Measurements from ENCODE around the gene KCNK13. TPM values are rescaled to one million over a fixed set of nuclear protein-coding genes. Genes with fewer than 3 reads are reported as not detected.

KCNK13 gene
- total RNA-seq, 1 experiment from 2014 or later: not detected

- H3K27ac Mint-ChIP-seq (ENCODE audit: low read depth, unreplicated experiment): no peak overlapping the region
- CTCF ChIA-PET: interaction anchor here (0.6 to 1.1 kb wide), 4 partner anchors 17 to 1322 kb away, joined by 3 to 4 read pairs (median 4); no protein-coding TSS in a partner anchor
- BruUV-seq (replicated peaks): no TSS peak
These were observed 118.3 kb downstream of the KCNK13 start for GRCh38 chr14:90179809-90180779.

GRCh38 chr14:90184094-90184493 lies 122.3 kb downstream of the KCNK13 start:
- no peaks in the 10 kb centered on the region for H3K27me3 Mint-ChIP-seq (ENCODE audit: insufficient read depth, unreplicated experiment)
- no peaks in the 10 kb centered on the region for H3K4me1 Mint-ChIP-seq (ENCODE audit: insufficient read depth, unreplicated experiment)
- no peak for TF ChIP-seq CTCF (IDR thresholded peaks at IDR 0.05; ENCODE audit: unreplicated experiment)
- intact Hi-C loops (cut with micrococcal nuclease): no loop called here
- ChIA-PET POLR2A (no interaction called here), CTCF (no interaction called here)
- H3K9me3 Mint-ChIP-seq (ENCODE audit: unreplicated experiment): no peaks in the 10 kb centered on the region
- DNase-seq (ENCODE audit: unreplicated experiment): no peak
- H3K4me3 Mint-ChIP-seq (ENCODE audit: unreplicated experiment): no peak overlapping the region
- no TSS peak for BruUV-seq (replicated peaks)
- H3K27ac Mint-ChIP-seq (ENCODE audit: low read depth, unreplicated experiment): no peak overlapping the region
- H3K36me3 Mint-ChIP-seq (ENCODE audit: insufficient read depth, unreplicated experiment): no peaks in the 10 kb centered on the region

More at GRCh38 chr14:90179809-90180779, 118.3 kb downstream of the KCNK13 start:
- H3K36me3 Mint-ChIP-seq (ENCODE audit: insufficient read depth, unreplicated experiment): no peaks in the 10 kb centered on the region
- no peak for TF ChIP-seq CTCF (IDR thresholded peaks at IDR 0.05; ENCODE audit: unreplicated experiment)
- H3K4me3 Mint-ChIP-seq (ENCODE audit: unreplicated experiment): no peak overlapping the region
- H3K27me3 Mint-ChIP-seq (ENCODE audit: insufficient read depth, unreplicated experiment): no peaks in the 10 kb centered on the region
- H3K9me3 Mint-ChIP-seq (ENCODE audit: unreplicated experiment): no peaks in the 10 kb centered on the region
- H3K4me1 Mint-ChIP-seq (ENCODE audit: insufficient read depth, unreplicated experiment): no peaks in the 10 kb centered on the region
- intact Hi-C loops (cut with micrococcal nuclease): no loop called here
- no peak for DNase-seq (ENCODE audit: unreplicated experiment)
- POLR2A ChIA-PET: no interaction called here

GRCh38 chr14:90184571-90185266 lies 122.9 kb downstream of the KCNK13 start:
- Mint-ChIP-seq H3K27me3 (ENCODE audit: insufficient read depth, unreplicated experiment) (no peaks in the 10 kb centered on the region), H3K4me3 (ENCODE audit: unreplicated experiment) (no peak overlapping the region), H3K9me3 (ENCODE audit: unreplicated experiment) (no peaks in the 10 kb centered on the region), H3K4me1 (ENCODE audit: insufficient read depth, unreplicated experiment) (no peaks in the 10 kb centered on the region), H3K36me3 (ENCODE audit: insufficient read depth, unreplicated experiment) (no peaks in the 10 kb centered on the region), H3K27ac (ENCODE audit: low read depth, unreplicated experiment) (no peak overlapping the region)
- POLR2A ChIA-PET: no interaction called here
- BruUV-seq (replicated peaks): no TSS peak
- CTCF ChIA-PET: interaction anchor here (0.6 to 0.8 kb wide), 2 partner anchors 23 to 128 kb away, joined by 3 read pairs; no protein-coding TSS in a partner anchor
- TF ChIP-seq CTCF (IDR thresholded peaks at IDR 0.05; ENCODE audit: unreplicated experiment): no peak
- no peak for DNase-seq (ENCODE audit: unreplicated experiment)
- intact Hi-C loops (cut with micrococcal nuclease): no loop called here

- no peak for DNase-seq (ENCODE audit: unreplicated experiment)
- ChIA-PET POLR2A (no interaction called here), CTCF (interaction anchor here (1.0 kb wide), 1 partner anchor 13 kb away, joined by 3 read pairs; no protein-coding TSS in a partner anchor)
- no peak for TF ChIP-seq CTCF (IDR thresholded peaks at IDR 0.05; ENCODE audit: unreplicated experiment)
- H3K4me1 Mint-ChIP-seq (ENCODE audit: insufficient read depth, unreplicated experiment): no peaks in the 10 kb centered on the region
- no TSS peak for BruUV-seq (replicated peaks)
- H3K36me3 Mint-ChIP-seq (ENCODE audit: insufficient read depth, unreplicated experiment): no peaks in the 10 kb centered on the region
- H3K27me3 Mint-ChIP-seq (ENCODE audit: insufficient read depth, unreplicated experiment): no peaks in the 10 kb centered on the region
- no peaks in the 10 kb centered on the region for H3K9me3 Mint-ChIP-seq (ENCODE audit: unreplicated experiment)
- no peak overlapping the region for H3K27ac Mint-ChIP-seq (ENCODE audit: low read depth, unreplicated experiment)
- intact Hi-C loops (cut with micrococcal nuclease): no loop called here
- H3K4me3 Mint-ChIP-seq (ENCODE audit: unreplicated experiment): no peak overlapping the region
These were observed 126.8 kb downstream of the KCNK13 start for GRCh38 chr14:90188588-90188987.

All from MCF 10A (cell line).